Measurements from ENCODE around the gene PSPN.
"Not testable (repeated sequence)": the region's sequence is repeated elsewhere in the genome, so short reads cannot be mapped to it uniquely, and the experiment has no call there.

Gene PSPN

DNA sequence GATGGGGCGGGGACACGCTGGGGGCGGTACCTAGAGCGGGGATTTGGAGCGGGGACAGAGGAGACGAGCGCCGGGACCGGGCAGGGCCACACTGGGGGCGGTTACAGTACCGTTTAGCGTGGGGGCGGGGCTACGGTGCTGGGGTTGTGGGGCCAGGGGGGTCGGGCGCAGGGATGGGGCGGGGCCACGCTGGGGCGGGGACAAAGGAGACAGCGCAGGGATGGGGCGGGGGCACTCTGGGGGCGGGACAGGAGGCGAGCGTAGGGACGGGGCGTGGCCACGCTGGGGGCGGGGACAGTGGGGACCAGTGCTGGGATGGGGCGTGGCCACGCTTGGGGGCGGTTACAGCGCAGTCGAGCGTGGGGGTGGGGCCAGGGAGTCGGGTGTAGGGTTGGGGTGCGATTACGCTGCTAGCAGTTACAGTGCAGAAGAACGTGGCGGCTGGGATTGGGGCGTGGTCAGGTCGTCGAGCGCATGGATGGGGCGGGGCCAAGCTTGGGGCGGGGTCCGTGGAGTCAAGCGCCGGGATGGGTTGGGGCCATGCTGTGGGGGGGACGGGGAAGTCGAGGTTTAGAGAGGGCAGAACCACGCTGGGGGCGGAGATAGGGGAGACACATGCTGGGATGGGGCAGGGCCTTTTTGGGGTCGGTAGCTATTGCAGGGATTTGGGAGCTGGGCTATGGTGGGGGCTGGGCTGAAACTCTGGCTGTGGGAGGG is 2.5 kb downstream of the PSPN start:
- peak; percentile 96 for DNase-seq (ENCODE audit: low spot score)

DNA sequence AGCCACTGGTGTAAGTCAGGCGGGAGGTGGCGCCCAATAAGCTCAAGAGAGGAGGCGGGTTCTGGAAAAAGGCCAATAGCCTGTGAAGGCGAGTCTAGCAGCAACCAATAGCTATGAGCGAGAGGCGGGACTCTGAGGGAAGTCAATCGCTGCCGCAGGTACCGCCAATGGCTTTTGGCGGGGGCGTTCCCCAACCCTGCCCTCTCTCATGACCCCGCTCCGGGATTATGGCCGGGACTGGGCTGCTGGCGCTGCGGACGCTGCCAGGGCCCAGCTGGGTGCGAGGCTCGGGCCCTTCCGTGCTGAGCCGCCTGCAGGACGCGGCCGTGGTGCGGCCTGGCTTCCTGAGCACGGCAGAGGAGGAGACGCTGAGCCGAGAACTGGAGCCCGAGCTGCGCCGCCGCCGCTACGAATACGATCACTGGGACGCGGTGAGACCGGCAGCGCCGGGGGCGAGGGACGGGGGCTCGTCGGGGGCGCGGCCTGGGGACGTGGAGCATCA is 3.1 kb downstream of the PSPN start, which contains the start of gene ALKBH7:
TSS of gene ALKBH7 (plus strand) at position 201 of the 502 bp plus-strand sequence. CDS start at position 228, 27 bp downstream.
- DNase-seq (ENCODE audit: low spot score), result peak; percentile 100

DNA sequence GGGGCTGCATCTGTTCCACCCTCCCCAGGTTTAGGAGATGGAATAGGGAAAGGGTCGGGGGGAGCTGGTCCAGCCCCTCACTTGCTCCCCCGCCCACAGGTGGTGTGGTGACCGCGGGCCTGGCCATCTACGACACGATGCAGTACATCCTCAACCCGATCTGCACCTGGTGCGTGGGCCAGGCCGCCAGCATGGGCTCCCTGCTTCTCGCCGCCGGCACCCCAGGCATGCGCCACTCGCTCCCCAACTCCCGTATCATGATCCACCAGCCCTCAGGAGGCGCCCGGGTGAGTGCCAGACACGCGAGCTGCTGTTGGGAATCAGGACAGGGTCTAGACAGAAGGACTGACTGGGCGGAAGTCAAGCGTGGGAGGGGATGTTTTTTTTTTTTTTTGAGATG is 11.4 kb downstream of the PSPN start:
- DNase-seq (ENCODE audit: low spot score), result no peak

DNA sequence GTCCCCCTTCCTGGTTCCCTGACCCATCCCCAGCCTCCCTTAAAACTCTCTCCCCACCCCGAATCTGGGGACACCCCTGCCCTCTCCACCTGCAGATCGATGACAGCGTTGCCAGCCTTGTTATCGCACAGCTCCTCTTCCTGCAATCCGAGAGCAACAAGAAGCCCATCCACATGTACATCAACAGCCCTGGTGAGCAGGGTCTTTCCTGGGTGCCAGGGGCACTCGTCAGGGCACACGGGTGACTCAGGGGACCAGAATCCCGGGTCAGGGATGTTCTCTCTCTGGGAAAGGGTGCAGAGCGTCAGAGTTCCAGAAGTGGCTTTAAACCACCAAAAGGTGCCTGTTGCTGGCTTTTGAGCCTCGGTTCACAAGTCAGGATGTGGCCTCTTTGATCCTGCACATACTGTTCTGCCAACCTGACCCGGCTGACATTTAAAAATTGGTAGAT is 13.4 kb downstream of the PSPN start:
- no peak for DNase-seq (ENCODE audit: low spot score)

DNA sequence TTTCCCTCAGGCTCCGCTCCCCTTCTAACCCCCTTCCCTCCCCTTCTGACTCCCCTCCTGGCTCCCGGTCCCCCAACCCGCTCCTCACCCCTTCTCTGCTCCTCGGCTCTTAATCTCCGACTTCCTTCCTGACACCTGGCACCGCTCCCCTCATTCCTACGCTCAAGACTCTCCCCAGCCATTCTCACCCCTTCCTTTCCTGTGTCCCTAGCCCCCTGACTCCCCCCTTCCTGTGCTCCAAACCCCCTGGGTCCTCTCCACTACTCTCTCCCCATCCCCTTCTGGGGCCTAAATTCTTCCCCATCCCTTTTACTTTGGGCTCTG is 13.7 kb downstream of the PSPN start:
- DNase-seq (ENCODE audit: low spot score), result no peak

DNA sequence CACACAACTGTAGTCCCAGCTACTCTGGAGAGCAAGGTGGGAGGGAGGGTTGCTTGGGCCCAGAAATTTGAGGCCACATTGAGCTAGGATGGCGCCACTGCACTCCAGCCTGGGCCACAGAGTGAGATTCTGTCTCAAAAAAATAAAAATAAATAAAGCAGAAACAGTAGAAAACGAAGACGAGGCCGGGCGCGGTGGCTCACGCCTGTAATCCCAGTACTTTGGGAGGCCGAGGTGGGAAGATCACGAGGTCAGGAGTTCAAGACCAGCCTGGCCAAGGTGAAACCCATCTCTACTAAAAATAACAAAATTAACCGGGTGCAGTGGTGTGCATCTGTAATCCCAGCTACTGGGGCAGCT is 14.9 kb downstream of the PSPN start:
- DNase-seq (ENCODE audit: low spot score), result not testable (repeated sequence)

DNA sequence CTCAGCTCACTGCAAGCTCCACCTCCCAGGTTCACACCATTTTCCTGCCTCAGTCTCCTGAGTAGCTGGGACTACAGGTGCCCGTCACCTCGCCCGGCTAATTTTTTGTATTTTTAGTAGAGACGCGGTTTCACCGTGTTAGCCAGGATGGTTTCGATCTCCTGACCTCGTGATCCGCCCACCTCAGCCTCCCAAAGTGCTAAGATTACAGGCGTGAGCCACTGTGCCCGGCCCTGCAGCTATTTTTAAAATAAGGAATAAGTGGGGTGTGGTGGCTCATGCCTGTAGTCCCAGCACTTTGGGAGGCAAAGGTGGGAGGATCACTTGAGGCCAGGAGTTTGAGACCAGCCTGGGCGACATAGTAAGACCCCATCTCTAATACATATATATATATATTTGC is 15.3 kb downstream of the PSPN start:
- not testable (repeated sequence) for DNase-seq (ENCODE audit: low spot score)

DNA sequence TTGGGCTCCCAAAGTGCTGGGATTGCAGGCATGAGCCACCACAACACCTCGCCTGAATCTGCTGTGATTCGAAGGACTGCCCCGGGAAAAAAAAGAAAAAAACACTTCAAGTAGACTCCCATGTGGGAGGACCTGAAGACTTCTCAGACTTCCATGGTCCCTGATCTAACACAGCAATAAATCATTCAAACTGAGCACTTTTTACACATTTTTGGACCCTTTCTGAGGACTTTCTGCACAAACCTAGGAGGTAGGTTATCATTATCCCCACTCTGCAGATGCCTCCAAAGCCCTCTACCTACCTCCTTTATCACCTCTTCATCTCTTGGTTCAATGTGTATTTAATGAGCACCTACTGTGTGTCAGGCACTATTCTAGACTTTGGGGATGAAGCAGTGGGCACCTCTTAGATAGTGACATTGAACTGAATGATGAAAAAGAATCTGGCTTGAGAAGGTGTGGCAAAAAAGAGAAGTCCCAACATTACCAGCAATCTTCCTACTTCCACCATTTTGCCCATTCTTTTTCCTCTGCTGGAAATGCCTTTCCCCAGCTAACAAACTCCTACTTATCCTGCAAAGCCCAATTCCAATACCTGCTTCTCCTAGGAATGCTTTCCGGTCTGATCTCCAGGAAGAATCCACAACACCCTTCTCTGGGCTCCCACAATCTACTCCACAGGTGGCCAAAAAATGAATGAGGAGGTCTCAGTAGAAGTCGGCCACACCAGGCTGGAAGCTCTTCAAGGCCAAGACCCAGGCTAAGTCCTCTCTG is 16.0 kb downstream of the PSPN start:
- DNase-seq (ENCODE audit: low spot score), result no peak

DNA sequence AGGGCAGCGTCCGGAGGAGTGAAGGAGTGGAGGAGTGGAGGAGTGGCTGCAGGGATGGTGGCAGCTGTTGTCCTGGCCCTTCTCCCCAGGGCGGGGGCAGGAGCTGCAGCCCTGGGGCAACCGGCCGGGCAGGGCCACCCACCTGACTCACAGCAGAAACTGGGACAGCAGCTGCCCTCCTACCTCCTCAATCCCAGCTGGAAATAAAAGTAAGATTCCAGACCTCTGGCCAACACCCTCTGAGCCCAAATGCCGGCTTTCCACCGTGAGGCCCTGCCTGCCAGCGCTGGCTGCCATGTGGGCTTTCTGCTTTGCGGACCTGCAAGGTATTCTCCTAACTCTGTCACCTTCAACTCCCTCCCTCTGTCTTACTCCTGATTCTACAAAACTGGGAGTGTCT is 17.7 kb downstream of the PSPN start:
- no peak for DNase-seq (ENCODE audit: low spot score)

DNA sequence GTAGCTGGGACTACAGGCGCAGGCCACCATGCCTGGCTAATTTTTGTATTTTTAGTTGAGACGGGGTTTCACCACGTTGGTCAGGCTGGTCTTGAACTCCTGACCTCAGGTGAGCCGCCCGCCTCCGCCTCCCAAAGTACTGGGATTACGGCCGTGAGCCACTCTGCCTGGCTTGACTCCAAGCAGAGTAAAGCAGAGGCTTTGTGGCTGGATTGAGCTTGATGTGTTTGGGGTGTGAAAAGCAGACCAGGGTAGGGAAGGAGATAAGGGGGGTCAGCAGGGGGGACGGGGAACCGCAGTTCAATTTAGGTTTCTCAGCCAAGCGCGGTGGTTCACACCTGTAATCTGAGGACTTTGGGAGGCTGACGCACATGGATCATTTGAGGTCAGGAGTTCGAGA is 18.6 kb downstream of the PSPN start:
- DNase-seq (ENCODE audit: low spot score), result no peak

DNA sequence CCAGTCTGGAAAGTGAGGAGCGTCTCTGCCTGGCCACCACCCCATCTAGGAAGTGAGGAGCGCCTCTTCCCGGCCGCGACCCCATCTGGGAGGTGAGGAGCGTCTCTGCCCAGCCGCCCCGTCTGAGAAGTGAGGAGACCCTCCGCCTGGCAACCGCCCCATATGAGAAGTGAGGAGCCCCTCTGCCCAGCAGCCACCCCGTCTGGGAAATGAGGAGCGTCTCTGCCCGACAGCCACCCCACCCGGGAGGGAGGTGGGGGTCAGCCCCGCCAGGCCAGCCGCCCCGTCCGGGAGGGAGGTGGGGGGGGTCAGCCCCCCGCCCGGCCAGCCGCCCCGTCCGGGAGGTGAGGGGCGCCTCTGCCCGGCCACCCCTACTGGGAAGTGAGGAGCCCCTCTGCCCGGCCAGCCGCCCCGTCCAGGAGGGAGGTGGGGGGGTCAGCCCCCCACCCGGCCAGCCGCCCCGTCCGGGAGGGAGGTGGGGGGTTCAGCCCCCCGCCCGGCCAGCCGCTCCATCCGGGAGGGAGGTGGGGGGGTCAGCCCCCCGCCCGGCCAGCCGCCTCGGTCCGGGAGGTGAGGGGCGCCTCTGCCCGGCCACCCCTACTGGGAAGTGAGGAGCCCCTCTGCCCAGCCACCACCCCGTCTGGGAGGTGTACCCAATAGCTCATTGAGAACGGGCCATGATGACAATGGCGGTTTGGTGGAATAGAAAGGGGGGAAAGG is 20.3 kb downstream of the PSPN start:
- not testable (repeated sequence) for DNase-seq (ENCODE audit: low spot score)

DNA sequence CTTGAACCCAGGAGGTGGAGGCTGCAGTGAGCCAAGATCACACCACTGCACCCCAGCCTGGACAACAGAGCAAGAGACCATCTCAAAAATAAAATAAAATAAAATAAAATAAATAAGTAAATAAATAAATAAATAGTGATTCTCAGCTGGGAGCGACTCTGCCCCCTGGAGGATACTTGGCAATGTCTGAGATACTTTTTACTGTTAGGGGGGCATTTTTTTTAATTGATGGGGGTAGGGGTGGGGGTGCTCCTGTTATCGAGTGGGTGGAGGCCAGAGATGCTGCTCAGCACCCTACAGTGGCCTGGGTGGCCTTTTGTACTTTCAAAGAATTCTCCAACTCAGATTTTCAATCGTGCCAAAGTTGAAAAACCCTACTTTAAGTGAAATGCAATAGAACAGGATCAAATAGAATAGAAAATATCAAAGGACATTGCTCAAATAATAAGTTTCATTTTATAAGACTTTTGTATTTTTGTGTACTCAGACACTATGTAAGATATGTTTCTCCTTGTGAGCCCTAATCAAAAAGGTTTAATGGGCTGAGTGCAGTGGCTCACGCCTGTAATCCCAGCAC is 21.5 kb downstream of the PSPN start:
- no peak for DNase-seq (ENCODE audit: low spot score)

DNA sequence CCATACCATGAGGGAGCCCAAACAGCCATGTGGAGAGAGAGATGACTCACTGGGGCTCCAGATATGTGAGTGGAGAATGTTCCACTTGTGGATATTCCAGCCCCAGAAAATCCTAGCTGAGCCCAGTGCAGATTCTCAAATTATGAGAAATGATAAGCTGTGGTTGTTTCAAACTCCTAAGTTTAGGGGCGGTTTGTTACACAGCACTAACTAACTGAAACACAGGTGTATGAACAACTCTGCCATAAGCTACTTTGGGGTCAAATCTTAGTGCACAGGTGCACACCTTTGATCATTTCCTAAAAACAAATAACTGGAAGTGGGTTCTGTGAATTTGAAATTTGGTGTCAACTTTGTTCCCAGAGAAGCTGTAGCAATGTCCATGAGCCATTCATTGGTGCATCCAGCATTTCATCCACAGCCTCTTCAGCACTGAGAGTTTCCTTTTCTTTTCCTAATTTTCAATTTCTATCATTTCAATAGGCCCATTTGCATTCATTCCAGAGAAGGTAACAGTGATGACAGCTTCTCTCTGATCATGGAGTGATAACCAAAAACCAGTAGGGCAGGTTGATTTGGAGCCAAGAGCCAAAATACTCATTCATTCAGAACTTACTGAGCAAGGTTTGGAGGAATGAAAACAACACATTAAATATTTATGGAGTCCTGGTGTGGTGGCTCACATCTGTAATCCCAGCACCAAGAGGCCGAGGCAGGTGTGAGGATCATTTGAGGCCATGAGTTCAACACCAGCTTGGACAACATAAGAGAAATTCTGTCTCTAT is 23.2 kb downstream of the PSPN start:
- no peak for DNase-seq (ENCODE audit: low spot score)

DNA sequence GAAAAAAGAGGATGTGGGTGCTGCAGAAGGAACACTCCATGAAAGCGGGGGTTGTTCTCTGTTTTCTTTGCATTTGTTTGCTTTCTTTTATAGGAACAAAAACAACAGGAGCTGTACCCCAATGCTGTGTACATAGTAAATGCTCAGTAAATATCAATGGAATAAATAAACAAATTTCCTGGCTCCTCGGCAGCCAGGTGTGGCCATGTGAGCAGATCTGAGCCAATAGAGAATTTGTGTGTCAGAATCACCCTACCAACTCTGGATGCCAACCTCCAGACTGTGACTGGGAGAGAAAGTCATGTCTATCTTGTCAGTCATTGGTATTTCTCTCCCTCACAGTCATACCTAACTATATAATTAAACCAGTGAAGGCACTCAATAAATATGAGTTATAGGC is 25.0 kb downstream of the PSPN start:
- DNase-seq (ENCODE audit: low spot score), result no peak

DNA sequence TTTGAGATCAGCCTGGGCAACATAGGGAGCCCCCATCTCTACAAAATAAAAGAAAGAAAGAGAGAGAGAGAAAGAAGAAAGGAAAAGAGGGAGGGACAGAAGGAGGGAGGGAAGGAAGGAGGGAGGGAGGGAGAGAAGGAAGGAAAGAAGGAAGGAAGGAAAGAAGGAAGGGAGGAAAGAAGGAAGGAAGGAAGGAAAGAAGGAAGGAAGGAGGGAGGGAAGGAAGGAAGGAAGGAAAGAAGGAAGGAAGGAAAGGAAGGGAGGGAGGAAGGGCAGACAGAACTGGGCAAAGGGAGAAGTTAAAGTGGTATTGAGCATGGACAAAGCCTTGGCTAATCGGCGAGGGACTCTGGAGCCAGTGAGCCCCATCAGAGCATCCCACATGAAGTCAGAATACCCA is 26.5 kb downstream of the PSPN start:
- DNase-seq (ENCODE audit: low spot score), result not testable (repeated sequence)

DNA sequence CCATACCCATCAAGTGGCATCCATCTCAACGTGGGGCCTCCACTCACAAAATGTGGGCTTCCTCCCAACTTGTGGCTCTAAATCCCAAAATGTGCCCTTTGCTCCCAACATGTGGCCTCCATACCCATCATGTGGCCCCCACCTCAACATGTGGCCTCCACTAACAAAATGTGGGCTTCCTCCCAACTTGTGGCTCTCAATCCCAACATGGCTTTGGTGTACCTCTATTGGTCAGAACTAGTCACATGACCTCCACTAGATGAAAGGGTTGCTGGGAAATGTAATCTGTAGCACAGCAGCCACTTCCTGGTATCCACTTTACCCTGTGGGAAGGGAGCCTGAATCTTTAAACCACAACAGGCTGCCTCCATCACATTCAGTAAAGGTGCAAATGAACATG is 32.3 kb downstream of the PSPN start:
- DNase-seq (ENCODE audit: low spot score), result no peak

DNA sequence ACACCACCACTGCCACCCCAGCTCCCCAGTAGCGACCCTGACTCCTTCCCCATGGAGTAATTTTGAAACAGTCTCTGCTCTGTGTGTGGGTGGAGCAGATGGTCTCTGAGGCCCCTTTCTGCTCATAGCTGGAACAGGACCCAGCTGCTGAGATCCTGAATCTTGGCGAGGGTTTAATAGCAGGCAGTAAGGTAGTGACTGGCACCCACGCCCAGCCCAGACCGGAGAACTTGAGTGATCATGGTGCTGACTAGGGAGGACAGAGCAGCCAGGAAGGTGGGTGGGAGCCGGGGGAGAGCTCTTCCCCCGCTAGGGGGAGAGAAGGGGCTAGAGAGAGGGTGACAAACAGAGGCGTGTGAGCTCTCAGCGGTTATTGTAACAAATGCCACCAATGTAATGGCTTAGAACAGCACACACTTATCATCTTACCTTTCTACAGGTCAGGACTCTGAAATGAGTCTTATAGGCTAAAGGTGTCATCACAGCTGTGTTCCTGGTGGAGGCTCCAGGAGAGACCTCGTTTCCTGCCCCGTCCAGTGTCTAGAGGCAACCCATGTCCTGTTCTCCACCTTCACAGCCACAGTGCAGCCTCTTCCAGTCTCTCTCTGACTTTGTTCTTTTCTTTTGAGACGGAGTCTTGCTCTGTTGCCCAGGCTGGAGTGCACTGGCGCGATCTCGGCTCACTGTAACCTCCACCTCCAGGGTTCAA is 35.1 kb downstream of the PSPN start:
- DNase-seq (ENCODE audit: low spot score), result no peak

DNA sequence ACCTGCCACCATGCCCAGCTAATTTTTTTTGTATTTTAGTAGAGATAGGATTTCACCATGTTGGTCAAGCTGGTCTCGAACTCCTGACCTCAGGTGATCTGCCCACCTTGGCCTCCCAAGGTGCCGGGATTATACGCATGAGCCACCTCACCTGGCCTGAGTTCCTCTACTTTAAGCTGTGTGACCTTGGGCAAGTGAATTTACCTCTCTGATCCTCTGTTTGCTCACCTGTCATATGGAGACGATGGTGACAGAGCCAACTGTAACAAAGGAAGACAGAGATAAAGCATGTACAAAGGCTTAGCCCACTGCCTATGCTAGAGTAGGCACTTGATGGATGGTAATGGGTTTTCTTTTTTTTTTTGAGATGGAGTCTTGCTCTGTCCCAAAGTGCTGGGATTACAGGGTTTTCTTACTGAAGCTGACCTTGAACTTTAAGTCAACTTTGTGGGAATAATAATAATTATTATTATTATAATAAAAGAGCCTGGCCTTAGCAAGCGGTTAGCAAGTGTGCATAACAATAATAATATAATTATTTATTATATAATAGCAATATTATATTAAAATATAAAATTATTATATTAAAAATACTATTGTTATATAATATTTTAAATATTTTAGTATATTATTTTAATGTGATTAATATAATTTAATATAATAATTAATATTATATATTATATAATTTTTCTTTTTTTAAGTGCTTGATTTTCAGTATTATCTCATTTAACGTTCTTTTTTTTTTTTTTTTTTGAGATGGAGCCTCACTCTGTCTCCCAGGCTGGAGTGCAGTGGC is 41.0 kb downstream of the PSPN start:
- no peak for DNase-seq (ENCODE audit: low spot score)

DNA sequence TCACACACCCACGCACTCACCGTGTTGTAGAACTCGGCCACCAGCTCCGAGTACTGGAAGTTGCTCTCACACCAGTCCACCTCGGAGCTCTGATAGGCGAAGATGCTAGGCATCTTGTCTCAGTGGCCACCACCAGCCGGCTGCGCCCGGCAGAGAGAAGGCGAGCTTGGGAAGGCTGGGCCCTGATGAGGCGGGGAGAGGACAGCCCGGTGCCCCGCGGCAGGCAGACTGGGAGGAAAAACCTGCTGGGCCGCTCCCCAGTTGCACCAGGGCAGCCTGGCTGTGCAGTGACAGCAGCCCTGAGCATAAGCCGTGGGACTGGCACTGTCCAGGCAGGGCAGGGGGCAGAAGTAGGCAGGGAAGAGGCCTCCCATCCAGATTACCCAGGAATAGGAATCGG is 42.3 kb downstream of the PSPN start, which contains the start of gene ACER1:
TSS of gene ACER1 (minus strand) at position 174 of the 400 bp plus-strand sequence. CDS start at position 113, 61 bp downstream.
- DNase-seq (ENCODE audit: low spot score), result no peak

DNA sequence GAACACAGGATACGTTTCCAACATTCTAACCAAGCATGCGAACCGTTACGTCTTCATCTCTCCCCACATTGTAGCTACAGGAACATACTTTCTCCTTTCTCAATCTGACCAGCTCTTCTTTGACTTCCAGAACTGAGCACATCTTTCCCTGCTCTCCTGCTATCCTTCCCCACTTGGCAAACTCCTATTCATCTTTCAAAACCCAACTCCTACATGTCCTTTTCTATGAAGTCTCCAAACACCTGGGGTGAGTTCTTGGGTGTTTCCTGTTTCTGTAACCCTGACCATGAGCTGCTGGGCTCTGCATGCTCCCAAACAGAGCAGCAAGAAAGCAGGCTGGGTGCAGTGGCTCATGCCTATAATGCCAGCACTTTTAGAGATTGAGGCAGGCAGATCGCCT is 48.9 kb downstream of the PSPN start:
- DNase-seq (ENCODE audit: low spot score), result no peak

Data from kidney capillary endothelial cell (primary cell).